ENCODE data around the gene JAM3.

Gene JAM3

GRCh38 chr11:134070342-134070845 lies 1.5 kb downstream of the JAM3 start:
- Histone ChIP-seq H3K4me1 (ENCODE audit: low read length) (no peaks in the 10 kb centered on the region), H4K20me1 (ENCODE audit: insufficient read depth, low read length) (no peaks in the 10 kb centered on the region), H3K36me3 (replicated peaks; ENCODE audit: insufficient read depth, low read length) (no peaks in the 10 kb centered on the region), H3K27ac (ENCODE audit: low read length) (no peak overlapping the region), H3F3A (ENCODE audit: insufficient read depth, low read length) (no peaks in the 10 kb centered on the region), H3K9me3 (replicated peaks; ENCODE audit: insufficient read depth, low read length) (no peaks in the 10 kb centered on the region), H3K4me2 (ENCODE audit: low read depth, low read length) (no peak overlapping the region), H3K27me3 (replicated peaks; ENCODE audit: insufficient read depth, low read length) (no peaks in the 10 kb centered on the region), H3K9ac (ENCODE audit: low read length) (no peak overlapping the region), H3K9me2 (replicated peaks; ENCODE audit: insufficient read depth, low read length) (no peaks in the 10 kb centered on the region), H2AFZ (ENCODE audit: low read length) (no peak overlapping the region), H3K4me3 (ENCODE audit: low read length) (no peak overlapping the region), H3K79me2 (ENCODE audit: low read length) (no peaks in the 10 kb centered on the region)
- no peak for DNase-seq
- TF ChIP-seq EZH2phosphoT487 (IDR thresholded peaks at IDR 0.05; ENCODE audit: low read length): no peak
- TF ChIP-seq CTCF (IDR thresholded peaks at IDR 0.05; ENCODE audit: low read length): no peak
- no peak for TF ChIP-seq EZH2 (optimal IDR thresholded peaks at IDR 0.05; ENCODE audit: low read depth, low read length)

GRCh38 chr11:134071306-134071705 lies 2.4 kb downstream of the JAM3 start:
- no peaks in the 10 kb centered on the region for H3K4me1 ChIP-seq (ENCODE audit: low read length)
- no peaks in the 10 kb centered on the region for H3K36me3 ChIP-seq (replicated peaks; ENCODE audit: insufficient read depth, low read length)
- H4K20me1 ChIP-seq (ENCODE audit: insufficient read depth, low read length): no peaks in the 10 kb centered on the region
- no peaks in the 10 kb centered on the region for H3K9me3 ChIP-seq (replicated peaks; ENCODE audit: insufficient read depth, low read length)
- no peak overlapping the region for H3K27ac ChIP-seq (ENCODE audit: low read length)
- no peak overlapping the region for H3K4me3 ChIP-seq (ENCODE audit: low read length)
- no peaks in the 10 kb centered on the region for H3K9me2 ChIP-seq (replicated peaks; ENCODE audit: insufficient read depth, low read length)
- no peak overlapping the region for H3K4me2 ChIP-seq (ENCODE audit: low read depth, low read length)
- TF ChIP-seq EZH2phosphoT487 (IDR thresholded peaks at IDR 0.05; ENCODE audit: low read length) (no peak), EZH2 (optimal IDR thresholded peaks at IDR 0.05; ENCODE audit: low read depth, low read length) (no peak), CTCF (IDR thresholded peaks at IDR 0.05; ENCODE audit: low read length) (no peak)
- H2AFZ ChIP-seq (ENCODE audit: low read length): no peak overlapping the region
- no peaks in the 10 kb centered on the region for H3K79me2 ChIP-seq (ENCODE audit: low read length)
- H3K9ac ChIP-seq (ENCODE audit: low read length): no peak overlapping the region
- no peak for DNase-seq
- H3F3A ChIP-seq (ENCODE audit: insufficient read depth, low read length): no peaks in the 10 kb centered on the region
- no peaks in the 10 kb centered on the region for H3K27me3 ChIP-seq (replicated peaks; ENCODE audit: insufficient read depth, low read length)

- H3K9me3 ChIP-seq (replicated peaks; ENCODE audit: insufficient read depth, low read length): no peaks in the 10 kb centered on the region
- H3K27ac ChIP-seq (ENCODE audit: low read length): no peak overlapping the region
- no peak for DNase-seq
Measured at GRCh38 chr11:134071766-134072402, 3.0 kb downstream of the JAM3 start.

More at GRCh38 chr11:134071766-134072402, 3.0 kb downstream of the JAM3 start:
- H3F3A ChIP-seq (ENCODE audit: insufficient read depth, low read length): no peaks in the 10 kb centered on the region
- no peak overlapping the region for H2AFZ ChIP-seq (ENCODE audit: low read length)
- no peaks in the 10 kb centered on the region for H4K20me1 ChIP-seq (ENCODE audit: insufficient read depth, low read length)
- no peaks in the 10 kb centered on the region for H3K79me2 ChIP-seq (ENCODE audit: low read length)
- no peaks in the 10 kb centered on the region for H3K9me2 ChIP-seq (replicated peaks; ENCODE audit: insufficient read depth, low read length)
- H3K4me2 ChIP-seq (ENCODE audit: low read depth, low read length): no peak overlapping the region
- no peaks in the 10 kb centered on the region for H3K4me1 ChIP-seq (ENCODE audit: low read length)
- no peak overlapping the region for H3K9ac ChIP-seq (ENCODE audit: low read length)
- H3K4me3 ChIP-seq (ENCODE audit: low read length): no peak overlapping the region
- TF ChIP-seq CTCF (IDR thresholded peaks at IDR 0.05; ENCODE audit: low read length) (no peak), EZH2 (optimal IDR thresholded peaks at IDR 0.05; ENCODE audit: low read depth, low read length) (no peak), EZH2phosphoT487 (IDR thresholded peaks at IDR 0.05; ENCODE audit: low read length) (no peak)
- H3K36me3 ChIP-seq (replicated peaks; ENCODE audit: insufficient read depth, low read length): no peaks in the 10 kb centered on the region
- H3K27me3 ChIP-seq (replicated peaks; ENCODE audit: insufficient read depth, low read length): no peaks in the 10 kb centered on the region
